Gastrocnemius medialis (tissue), 4 donors: Measurements from ENCODE around the gene EGFLAM. TPM values are rescaled to one million over a fixed set of nuclear protein-coding genes. Genes with fewer than 3 reads are reported as not detected.
A peak's percentile ranks its signal among the peaks of the same experiment; 100 is the strongest.

Experiments used
- ATAC-seq, 2 donors: fragments of 150-250 bp; one replicate each; pipeline ENCODE4 v1.9.1; 2016
- DNase-seq, 2 donors: peaks; one replicate each; pipeline ENCODE4 v3.0.0-alpha.2; 2019
- H3K27ac ChIP-seq, 4 donors: fragments of 200-600 bp; sonication (generic); 1 replicate in 1 of 4; 2 replicates in 3 of 4; pipeline ENCODE4 v1.5.1; 2016 to 2018; ENCODE audit warnings: mild to moderate bottlenecking in 2 of 4, moderate library complexity in 1 of 4
- H3K27me3 ChIP-seq, 3 donors: fragments of 200-600 bp; sonication (generic) in 2 of 3; 1 replicate in 1 of 3; 2 replicates in 2 of 3; pipeline versions ENCODE4 v1.5.1 to v1.6.0; 2016 to 2019; ENCODE audit warnings: mild to moderate bottlenecking in 1 of 3, moderate library complexity in 1 of 3
- H3K36me3 ChIP-seq, 2 donors: fragments of 200-600 bp; sonication (generic) in 1 of 2; one replicate each; pipeline ENCODE4 v1.5.1; 2017 to 2018
- H3K4me1 ChIP-seq, 2 donors: fragments of 200-600 bp; sonication (generic) in 1 of 2; one replicate each; pipeline ENCODE4 v1.5.1; 2016 to 2017; ENCODE audit warnings: mild to moderate bottlenecking in 2 of 2
- H3K4me3 ChIP-seq, 4 donors: fragments of 200-600 bp; sonication (generic) in 3 of 4; 1 replicate in 1 of 4; 2 replicates in 3 of 4; pipeline ENCODE4 v1.5.1; 2016 to 2019; ENCODE audit warnings: mild to moderate bottlenecking in 2 of 4
- H3K9me3 ChIP-seq, 3 donors: fragments of 200-600 bp; sonication (generic) in 2 of 3; 1 replicate in 1 of 3; 2 replicates in 2 of 3; pipeline ENCODE4 v1.5.1; 2016 to 2019
- CTCF ChIP-seq, 5 experiments: fragments of 450-650 bp in 3 of 5; fragments of 200-600 bp in 2 of 5; sonication (generic) in 2 of 5; IDR thresholded peaks in 4 of 5; conservative IDR thresholded peaks in 1 of 5; 1 replicate in 4 of 5; 2 replicates in 1 of 5; pipeline ENCODE4 v1.5.1; 2016 to 2019; ENCODE audit warnings: antibody characterized with exemption in 5 of 5, mild to moderate bottlenecking in 3 of 5, moderate library complexity in 3 of 5
- POLR2A ChIP-seq, 2 donors: fragments of 450-650 bp; IDR thresholded peaks; one replicate each; pipeline ENCODE4 v1.6.1; 2017; ENCODE audit warnings: antibody characterized with exemption in 2 of 2, mild to moderate bottlenecking in 2 of 2, moderate library complexity in 2 of 2
- in situ Hi-C, 4 donors: fragments of 200-750 bp; cut with MboI; loops; one replicate each; pipeline versions ENCODE4 v1.15.0 to v1.8.0; 2017; ENCODE audit warnings: low sequenced_read_pairs in 4 of 4
- intact Hi-C: fragments of 100-400 bp; cut with DNase I; formaldehyde crosslinking; loops from one replicate; pipeline ENCODE4 v1.15.1; 2023; ENCODE audit warnings: low total_unique reads
- total RNA-seq, 4 donors: library from RNA; depleted of rRNA; stranded (reverse); fragments of >200 nt; gene quantifications; one replicate each; pipeline versions ENCODE4 v1.1.0 to v1.2.3, GENCODE V29; 2016

Gene EGFLAM
- total RNA-seq: 10 to 100 TPM; 19.2 to 36.4 (median 32.7) TPM

- in situ Hi-C loops (no loop called here), intact Hi-C loops (no loop called here)
- peaks cover 9 to 18% of the 10 kb centered on the region in 2 donors for H3K4me1 ChIP-seq
- peaks cover 34 to 56% (median 44%) of the 10 kb centered on the region in 3 donors for H3K27me3 ChIP-seq
- H3K27ac ChIP-seq: peak within 1 kb of the TSS; percentile 64 to 70 (median 64)
- no peak for TF ChIP-seq POLR2A (IDR thresholded peaks at IDR 0.05)
- peak in 1 of 5 experiments; percentile 36 for TF ChIP-seq CTCF (IDR thresholded peaks at IDR 0.05 in 4 of 5, conservative IDR thresholded peaks at IDR 0.05 in 1 of 5)
- H3K4me3 ChIP-seq: peak within 1 kb of the TSS; percentile 60 to 79 (median 62)
- H3K9me3 ChIP-seq: no peaks in the 10 kb centered on the region
- DNase-seq (no peak), ATAC-seq (peak in 1 of 2 donors; percentile 33)
- no peaks in the 10 kb centered on the region for H3K36me3 ChIP-seq
Observed at GRCh38 chr5:38258319-38259061, at the start of gene EGFLAM. TSS of gene EGFLAM (plus strand) at chr5:38258559. CDS start at chr5:38258755, 196 bp downstream.

- no peak for ATAC-seq
- no peak for DNase-seq
Observed at GRCh38 chr5:38208782-38209378, 49.5 kb upstream of the EGFLAM start.

GRCh38 chr5:38210676-38211353 lies 47.5 kb upstream of the EGFLAM start:
- H3K9me3 ChIP-seq: no peaks in the 10 kb centered on the region
- DNase-seq: no peak
- no peaks in the 10 kb centered on the region for H3K36me3 ChIP-seq
- in situ Hi-C loops (no loop called here), intact Hi-C loops (no loop called here)
- no peak for ATAC-seq
- H3K4me1 ChIP-seq: no peaks in the 10 kb centered on the region
- no peak overlapping the region for H3K27ac ChIP-seq
- H3K27me3 ChIP-seq: peaks cover 0 to 4% (median 0%) of the 10 kb centered on the region in 3 donors
- TF ChIP-seq POLR2A (IDR thresholded peaks at IDR 0.05) (no peak), CTCF (IDR thresholded peaks at IDR 0.05 in 4 of 5, conservative IDR thresholded peaks at IDR 0.05 in 1 of 5) (no peak)
- no peak overlapping the region for H3K4me3 ChIP-seq

More at GRCh38 chr5:38208782-38209378, 49.5 kb upstream of the EGFLAM start:
- H3K4me1 ChIP-seq: no peaks in the 10 kb centered on the region
- intact Hi-C loops: no loop called here
- no peak for TF ChIP-seq POLR2A (IDR thresholded peaks at IDR 0.05)
- peak in 2 of 5 experiments; percentile 24 to 30 for TF ChIP-seq CTCF (IDR thresholded peaks at IDR 0.05 in 4 of 5, conservative IDR thresholded peaks at IDR 0.05 in 1 of 5)
- peaks cover 0 to 4% (median 0%) of the 10 kb centered on the region in 3 donors for H3K27me3 ChIP-seq
- no peaks in the 10 kb centered on the region for H3K36me3 ChIP-seq
- H3K27ac ChIP-seq: no peak overlapping the region
- in situ Hi-C loops: no loop called here
- H3K4me3 ChIP-seq: no peak overlapping the region
- H3K9me3 ChIP-seq: no peaks in the 10 kb centered on the region

GRCh38 chr5:38211354-38211710 lies 47.0 kb upstream of the EGFLAM start:
- Histone ChIP-seq H3K4me1 (no peaks in the 10 kb centered on the region), H3K4me3 (no peak overlapping the region), H3K9me3 (no peaks in the 10 kb centered on the region), H3K36me3 (no peaks in the 10 kb centered on the region), H3K27me3 (peaks cover 0 to 4% (median 0%) of the 10 kb centered on the region in 3 donors), H3K27ac (no peak overlapping the region)
- ATAC-seq: no peak
- in situ Hi-C loops: no loop called here
- DNase-seq: no peak
- intact Hi-C loops: no loop called here
- TF ChIP-seq CTCF (IDR thresholded peaks at IDR 0.05 in 4 of 5, conservative IDR thresholded peaks at IDR 0.05 in 1 of 5): no peak
- TF ChIP-seq POLR2A (IDR thresholded peaks at IDR 0.05): no peak
